Neural cell (in vitro differentiated cells): ENCODE results near the gene TBX18.

Source experiments
- POLR2AphosphoS5 ChIP-seq: IDR thresholded peaks from 2 replicates; pipeline ENCODE4 v1.6.1; 2012
- RAD21 ChIP-seq: fragments of 450-650 bp; conservative IDR thresholded peaks from 2 replicates; pipeline ENCODE4 v1.6.1; 2014; ENCODE audit warnings: antibody characterized with exemption, mild to moderate bottlenecking, moderate library complexity
- REST ChIP-seq: IDR thresholded peaks from 2 replicates; pipeline ENCODE4 v1.6.1; 2012; ENCODE audit warnings: borderline replicate concordance
- SMC3 ChIP-seq: fragments of 450-650 bp; conservative IDR thresholded peaks from 2 replicates; pipeline ENCODE4 v1.6.1; 2014; ENCODE audit warnings: antibody characterized with exemption, mild to moderate bottlenecking, moderate library complexity; ENCODE audit not compliant: poor library complexity
- TAF1 ChIP-seq: IDR thresholded peaks from 2 replicates; pipeline ENCODE4 v1.6.1; 2012; ENCODE audit warnings: low read depth
- TF ChIP-seq, protein P1 (sequence below): fragments of 450-650 bp; IDR thresholded peaks from 2 replicates; pipeline ENCODE4 v1.5.1; 2014; ENCODE audit warnings: antibody characterized with exemption, mild to moderate bottlenecking, moderate library complexity; ENCODE audit not compliant: poor library complexity, severe bottlenecking

DNA sequence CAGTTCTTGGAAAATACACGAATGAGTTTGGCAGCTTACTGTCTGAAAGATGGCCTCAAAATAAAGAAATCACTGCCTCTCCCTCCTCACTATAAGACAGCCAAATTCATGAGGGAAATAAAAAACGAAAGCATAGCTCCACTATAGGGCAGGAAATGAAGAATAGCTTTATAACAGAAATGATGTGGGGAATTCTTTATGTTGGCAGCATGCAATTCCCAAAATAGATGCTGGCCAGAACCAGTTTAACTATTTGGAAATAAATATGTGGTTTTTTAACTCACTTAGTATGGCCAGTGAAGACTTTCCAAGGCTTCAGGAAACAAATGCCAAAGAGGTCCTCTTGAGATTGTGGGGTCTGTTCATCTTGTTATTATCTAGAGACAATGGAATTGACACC, 100.5 kb downstream of the TBX18 start:
- TF ChIP-seq REST (no peak), RAD21 (no peak), POLR2AphosphoS5 (no peak), TAF1 (no peak), SMC3 (no peak)
- TF ChIP-seq, protein P1, sequence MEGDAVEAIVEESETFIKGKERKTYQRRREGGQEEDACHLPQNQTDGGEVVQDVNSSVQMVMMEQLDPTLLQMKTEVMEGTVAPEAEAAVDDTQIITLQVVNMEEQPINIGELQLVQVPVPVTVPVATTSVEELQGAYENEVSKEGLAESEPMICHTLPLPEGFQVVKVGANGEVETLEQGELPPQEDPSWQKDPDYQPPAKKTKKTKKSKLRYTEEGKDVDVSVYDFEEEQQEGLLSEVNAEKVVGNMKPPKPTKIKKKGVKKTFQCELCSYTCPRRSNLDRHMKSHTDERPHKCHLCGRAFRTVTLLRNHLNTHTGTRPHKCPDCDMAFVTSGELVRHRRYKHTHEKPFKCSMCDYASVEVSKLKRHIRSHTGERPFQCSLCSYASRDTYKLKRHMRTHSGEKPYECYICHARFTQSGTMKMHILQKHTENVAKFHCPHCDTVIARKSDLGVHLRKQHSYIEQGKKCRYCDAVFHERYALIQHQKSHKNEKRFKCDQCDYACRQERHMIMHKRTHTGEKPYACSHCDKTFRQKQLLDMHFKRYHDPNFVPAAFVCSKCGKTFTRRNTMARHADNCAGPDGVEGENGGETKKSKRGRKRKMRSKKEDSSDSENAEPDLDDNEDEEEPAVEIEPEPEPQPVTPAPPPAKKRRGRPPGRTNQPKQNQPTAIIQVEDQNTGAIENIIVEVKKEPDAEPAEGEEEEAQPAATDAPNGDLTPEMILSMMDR, result no peak
